Neural progenitor cell (in vitro differentiated cells): Measurements from ENCODE around the gene EHD4.

ENCODE experiments used
- EZH2 ChIP-seq: fragments of 200-600 bp; sonication (generic); IDR thresholded peaks from 2 replicates; pipeline ENCODE4 v1.6.1; 2017; ENCODE audit warnings: antibody characterized with exemption, mild to moderate bottlenecking, moderate library complexity
- TF ChIP-seq, protein P1 (sequence below): fragments of 200-600 bp; sonication (generic); IDR thresholded peaks from 2 replicates; pipeline ENCODE4 v1.5.1; 2017; ENCODE audit warnings: antibody characterized with exemption, mild to moderate bottlenecking

GRCh38 chr15:41944313-41944940 is 27.9 kb downstream of the EHD4 start:
- TF ChIP-seq, protein P1, sequence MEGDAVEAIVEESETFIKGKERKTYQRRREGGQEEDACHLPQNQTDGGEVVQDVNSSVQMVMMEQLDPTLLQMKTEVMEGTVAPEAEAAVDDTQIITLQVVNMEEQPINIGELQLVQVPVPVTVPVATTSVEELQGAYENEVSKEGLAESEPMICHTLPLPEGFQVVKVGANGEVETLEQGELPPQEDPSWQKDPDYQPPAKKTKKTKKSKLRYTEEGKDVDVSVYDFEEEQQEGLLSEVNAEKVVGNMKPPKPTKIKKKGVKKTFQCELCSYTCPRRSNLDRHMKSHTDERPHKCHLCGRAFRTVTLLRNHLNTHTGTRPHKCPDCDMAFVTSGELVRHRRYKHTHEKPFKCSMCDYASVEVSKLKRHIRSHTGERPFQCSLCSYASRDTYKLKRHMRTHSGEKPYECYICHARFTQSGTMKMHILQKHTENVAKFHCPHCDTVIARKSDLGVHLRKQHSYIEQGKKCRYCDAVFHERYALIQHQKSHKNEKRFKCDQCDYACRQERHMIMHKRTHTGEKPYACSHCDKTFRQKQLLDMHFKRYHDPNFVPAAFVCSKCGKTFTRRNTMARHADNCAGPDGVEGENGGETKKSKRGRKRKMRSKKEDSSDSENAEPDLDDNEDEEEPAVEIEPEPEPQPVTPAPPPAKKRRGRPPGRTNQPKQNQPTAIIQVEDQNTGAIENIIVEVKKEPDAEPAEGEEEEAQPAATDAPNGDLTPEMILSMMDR, result no peak
- TF ChIP-seq EZH2, result no peak
